H54 (cell line): ENCODE results near the gene PCYT1A.
"Not testable (repeated sequence)": the region's sequence is repeated elsewhere in the genome, so short reads cannot be mapped to it uniquely, and the experiment has no call there.

Experiments
- DNase-seq: peaks from one replicate; pipeline ENCODE4 v3.0.0; 2011; ENCODE audit warnings: low spot score, mixed read lengths; ENCODE audit not compliant: insufficient read length
- FAIRE-seq: peaks from 3 replicates; lab custom pipeline; 2011; peaks lifted over from hg19 to GRCh38; lab: Jason Lieb, UNC
- POLR2A ChIP-seq: IDR thresholded peaks from 2 replicates; pipeline ENCODE4 v1.6.1; 2011; ENCODE audit warnings: low read depth, mild to moderate bottlenecking, low read length

Gene PCYT1A

DNA sequence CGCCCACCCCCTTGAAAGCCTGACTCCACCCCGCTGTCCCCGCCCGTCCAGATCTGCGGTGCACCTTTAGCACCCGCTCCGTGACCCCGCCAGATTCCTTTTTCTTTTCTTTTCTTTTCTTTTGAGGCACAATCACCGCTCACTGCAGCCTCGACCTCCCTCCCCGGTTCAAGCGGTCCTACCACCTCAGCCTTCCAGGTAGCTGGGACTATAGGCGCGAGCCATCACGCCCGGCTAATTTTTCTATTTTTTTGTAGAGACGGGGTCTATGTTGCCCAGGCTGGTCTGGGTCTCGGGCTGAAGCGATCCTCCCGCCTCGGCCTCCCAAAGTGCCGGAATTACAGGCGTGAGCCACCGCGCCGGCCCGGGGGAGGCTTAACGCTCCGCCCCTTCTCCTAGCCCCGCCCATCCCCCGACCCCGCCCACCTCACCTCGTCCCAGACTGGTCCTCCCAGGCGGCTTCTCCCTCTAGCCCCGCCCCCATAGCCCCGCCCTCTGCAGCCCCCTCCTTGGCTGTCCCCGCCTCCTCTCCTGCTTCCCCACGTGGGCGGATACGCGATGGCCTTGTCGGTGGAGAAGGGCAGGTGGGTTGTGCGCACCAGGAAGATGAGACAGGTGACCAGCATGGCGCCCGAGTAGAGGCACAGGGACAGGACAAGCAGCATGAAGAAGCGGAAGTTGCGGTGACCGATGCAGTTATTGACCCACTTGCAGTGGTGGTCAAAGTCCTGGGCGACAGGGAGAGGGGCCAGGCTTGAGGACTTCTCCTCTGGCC lies 79.5 kb downstream of the PCYT1A start:
- no peak for TF ChIP-seq POLR2A
- no peak for DNase-seq

DNA sequence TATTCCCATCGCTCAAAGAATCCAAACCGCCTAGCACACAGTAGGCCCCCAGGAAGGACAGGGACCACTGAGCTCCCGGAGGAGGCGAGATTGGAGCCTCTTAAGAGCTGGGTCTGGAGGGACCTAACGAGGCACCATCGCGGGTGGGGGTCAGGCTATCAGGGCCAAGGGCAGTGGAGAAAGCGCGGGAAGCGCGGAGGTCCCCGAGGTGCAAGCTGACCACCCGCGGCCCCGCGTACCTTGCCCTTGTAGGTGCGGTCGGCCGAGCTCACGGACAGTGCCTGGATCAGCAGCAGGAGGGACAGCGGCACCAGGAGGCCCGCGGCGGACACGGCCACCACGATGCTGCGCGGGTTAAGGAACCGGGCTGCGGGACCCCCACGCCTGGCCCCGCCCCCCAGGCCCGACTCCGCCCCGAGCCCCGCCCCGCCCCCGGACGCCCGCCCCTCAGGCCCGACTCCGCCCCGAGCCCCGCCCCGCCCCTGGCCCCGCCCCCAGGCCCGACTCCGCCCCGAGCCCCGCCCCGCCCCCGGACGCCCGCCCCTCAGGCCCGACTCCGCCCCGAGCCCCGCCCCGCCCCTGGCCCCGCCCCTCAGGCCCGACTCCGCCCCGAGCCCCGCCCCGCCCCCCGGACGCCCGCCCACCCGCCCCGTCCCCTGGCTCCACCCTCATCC lies 80.2 kb downstream of the PCYT1A start:
- TF ChIP-seq POLR2A: no peak
- DNase-seq (no peak), FAIRE-seq (no peak)

More for the DNA sequence above, 79.5 kb downstream of the PCYT1A start:
- FAIRE-seq: no peak

DNA sequence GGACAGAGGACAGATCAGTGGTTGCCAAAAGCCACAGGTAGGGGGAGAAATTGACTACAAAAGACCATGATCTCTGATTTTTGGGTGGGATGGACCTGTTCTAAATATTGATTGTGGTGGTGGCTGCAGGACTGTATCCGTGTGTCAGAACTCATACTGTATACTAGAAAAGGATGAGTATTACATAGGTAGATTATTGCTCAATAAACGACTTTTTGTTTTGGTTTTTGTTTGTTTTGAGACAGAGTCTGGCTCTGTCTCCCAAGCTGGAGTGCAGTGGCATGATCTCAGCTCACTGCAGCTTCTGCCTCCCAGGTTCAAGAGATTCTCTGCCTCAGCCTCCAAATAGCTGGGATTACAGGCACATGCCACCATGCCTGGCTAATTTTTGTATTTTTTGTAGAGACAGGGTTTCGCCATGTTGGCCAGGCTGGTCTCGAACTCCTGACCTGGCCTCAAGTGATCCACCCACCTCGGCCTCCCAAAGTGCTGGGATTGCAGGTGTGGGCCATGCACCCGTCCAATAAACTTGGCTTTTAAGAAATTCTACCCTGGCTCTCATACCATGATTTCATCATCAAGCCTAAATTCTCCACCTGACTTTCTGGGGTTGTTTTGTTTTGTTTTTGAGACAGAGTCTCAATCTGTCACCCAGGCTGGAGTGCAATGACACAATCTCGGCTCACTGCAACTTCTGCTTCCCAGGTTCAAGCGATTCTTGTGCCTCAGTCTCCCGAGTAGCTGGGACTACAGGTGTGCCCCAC lies 81.9 kb downstream of the PCYT1A start:
- not testable (repeated sequence) for FAIRE-seq, DNase-seq

DNA sequence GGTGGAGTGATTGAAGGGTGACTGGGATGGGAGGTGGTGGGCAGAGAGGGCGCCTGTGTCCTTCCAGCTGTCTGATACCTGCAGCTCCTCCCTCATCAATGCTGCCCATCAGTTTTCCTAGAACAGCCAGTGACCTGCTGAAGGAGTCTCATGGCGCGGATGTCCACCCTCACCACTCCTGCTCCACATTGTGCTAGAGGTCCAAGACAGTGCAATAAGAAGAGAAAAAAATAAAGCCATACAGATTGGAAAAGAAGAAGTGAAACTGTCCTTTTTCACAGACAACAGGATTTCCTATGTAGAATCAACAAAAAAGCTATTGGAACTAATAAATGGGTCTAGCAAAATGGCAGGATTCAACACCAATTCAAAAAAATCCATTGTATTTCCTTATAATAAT lies 83.7 kb downstream of the PCYT1A start:
- no peak for TF ChIP-seq POLR2A
- DNase-seq: no peak
- no peak for FAIRE-seq

DNA sequence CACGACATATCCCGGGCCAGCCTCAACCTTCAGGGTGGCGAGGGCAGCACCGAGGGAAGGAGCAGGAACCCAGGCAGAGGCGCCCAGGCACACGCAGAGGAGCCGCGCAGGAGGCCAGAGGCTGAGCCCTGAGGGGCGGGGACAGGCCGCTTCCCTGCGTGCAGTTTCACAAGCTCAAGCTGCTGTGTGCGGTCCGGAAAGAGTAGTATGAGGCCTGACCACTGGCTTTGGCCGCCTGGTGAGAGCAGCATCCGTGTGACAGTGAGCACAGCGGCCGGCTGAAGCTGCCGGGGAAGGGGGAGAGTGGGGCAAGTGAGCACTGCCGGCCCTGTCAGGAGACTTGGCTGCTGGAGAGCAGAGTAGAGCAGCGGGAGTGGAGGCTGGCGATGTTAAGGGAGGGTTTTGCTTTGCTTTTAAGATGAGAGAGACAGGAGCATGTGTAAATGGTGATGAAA lies 85.0 kb downstream of the PCYT1A start:
- no peak for TF ChIP-seq POLR2A
- FAIRE-seq (no peak), DNase-seq (no peak)

DNA sequence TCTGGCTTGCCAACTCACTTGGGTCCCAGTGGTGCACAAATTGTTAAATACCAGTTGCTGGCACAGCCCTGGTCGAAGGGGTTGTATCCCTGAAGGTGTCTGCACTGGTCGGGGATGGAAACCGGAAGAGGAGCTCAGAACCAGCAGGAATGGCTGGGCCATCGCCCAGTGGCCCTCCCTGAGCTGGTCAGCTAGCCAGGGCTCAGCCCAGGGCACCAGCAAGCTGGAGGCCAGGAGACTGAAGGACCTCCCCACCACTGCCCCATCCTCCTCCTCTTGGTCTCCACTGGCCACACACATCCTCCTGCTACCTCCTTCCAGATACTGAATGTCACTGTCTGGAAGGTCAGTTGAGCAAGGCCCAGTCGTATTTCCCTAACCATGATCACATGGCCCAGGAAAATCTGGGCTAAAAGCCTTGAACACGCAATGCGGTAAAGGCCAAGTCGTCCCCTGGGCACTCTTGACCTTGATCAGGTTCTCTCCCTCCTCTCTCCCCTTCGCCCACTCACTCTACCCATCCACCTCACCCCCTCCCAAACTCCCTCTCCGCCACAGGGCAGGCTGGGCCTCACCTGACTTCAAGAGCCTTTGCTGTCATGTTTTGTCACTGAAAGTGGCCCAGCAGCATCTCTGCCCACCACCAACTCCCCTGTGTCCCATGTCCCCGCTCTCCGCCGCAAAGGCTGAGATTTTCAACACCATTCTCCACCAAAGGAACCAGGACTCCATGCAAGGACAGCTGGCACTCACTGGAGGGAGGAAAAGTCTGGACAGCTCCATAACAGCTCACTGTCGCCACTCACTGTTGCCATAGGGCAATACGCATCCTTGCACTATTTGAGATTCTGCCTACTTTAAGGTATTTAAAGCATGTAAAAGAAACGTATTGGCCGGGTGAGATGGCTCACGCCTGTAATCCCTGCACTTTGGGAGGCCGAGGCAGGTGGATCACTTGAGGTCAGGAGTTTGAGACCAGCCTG lies 88.5 kb downstream of the PCYT1A start:
- FAIRE-seq (no peak), DNase-seq (no peak)
- TF ChIP-seq POLR2A: no peak

DNA sequence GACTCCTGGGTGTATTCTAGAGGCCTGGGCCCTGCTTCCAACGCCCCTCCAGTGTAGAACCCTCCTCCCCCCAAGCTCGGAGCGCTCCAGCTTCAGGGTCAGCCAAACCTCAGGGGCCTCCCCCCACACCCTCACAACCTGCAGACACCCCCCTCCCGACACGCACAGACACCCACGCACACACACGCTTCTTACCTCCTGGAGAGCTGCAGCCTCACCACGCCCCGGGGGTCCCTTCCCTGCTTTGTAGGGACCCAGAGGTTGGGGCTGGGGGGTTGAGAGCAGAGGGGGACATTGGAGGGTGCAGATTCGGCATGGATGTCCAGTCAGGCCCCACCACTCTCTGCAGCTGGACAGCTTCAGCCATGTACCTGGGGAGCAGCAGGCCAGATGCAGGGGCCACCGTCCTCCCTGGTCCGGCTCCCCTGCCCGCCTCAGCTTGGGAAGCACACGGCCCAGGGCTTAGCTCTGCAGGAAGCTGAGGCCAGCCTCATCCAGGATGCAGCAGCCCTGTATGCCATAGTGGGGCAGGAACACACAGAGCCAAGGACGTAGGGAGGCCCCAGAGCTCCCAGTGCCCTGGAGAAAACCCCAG lies 89.3 kb downstream of the PCYT1A start:
- FAIRE-seq: no peak

DNA sequence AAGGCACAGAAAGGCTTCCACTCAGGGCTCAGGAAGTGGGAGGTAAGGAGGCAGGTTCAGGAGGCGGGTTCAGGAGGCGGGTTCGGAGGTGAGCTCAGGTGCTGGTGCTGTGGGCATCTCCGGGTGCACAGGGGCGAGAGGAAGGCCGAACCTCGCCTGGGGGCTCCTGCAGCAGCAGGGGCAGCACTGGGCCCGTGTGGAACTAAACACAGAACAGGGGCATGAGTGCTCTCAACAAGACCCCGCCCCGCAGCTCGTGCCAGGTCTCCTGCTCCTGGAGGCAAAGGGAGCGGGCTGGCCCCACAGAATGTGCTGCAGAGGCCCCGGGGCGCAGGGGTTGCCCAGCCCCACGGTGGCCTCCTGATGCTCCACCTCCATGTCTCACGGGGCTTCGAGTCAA lies 90.0 kb downstream of the PCYT1A start:
- no peak for TF ChIP-seq POLR2A

More for the DNA sequence above, 89.3 kb downstream of the PCYT1A start:
- no peak for DNase-seq
- no peak for TF ChIP-seq POLR2A

DNA sequence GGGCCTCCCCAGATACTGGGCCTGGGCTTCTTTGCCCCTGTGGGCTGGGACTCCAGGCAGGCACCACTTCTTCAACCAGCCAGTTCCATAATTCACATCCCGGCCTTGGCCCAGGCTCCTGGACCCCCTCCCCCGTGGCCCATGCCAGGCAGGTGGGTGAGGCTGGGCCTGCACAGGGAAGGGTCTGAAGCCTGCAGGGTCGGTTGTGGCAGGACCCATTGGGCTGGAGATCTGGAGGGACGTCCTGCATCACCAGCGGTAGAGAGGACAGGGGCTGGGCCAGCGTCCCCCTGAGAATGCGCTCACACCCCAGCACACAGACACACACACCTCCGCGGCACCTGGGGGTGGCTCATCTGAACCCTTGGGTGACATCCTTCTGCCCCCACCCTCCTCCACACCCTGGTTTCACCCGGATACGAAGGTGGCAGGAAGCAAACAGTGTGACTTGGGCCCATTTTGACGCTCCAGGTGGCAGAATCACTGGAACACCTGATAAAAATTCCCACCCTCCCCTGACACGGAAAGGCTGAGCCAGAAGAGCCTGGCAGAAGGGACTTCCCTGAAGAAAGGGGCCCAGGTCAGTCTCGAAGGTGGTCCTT lies 91.8 kb downstream of the PCYT1A start:
- FAIRE-seq: no peak
- no peak for TF ChIP-seq POLR2A
- no peak for DNase-seq

More for the DNA sequence above, 90.0 kb downstream of the PCYT1A start:
- FAIRE-seq (no peak), DNase-seq (no peak)

DNA sequence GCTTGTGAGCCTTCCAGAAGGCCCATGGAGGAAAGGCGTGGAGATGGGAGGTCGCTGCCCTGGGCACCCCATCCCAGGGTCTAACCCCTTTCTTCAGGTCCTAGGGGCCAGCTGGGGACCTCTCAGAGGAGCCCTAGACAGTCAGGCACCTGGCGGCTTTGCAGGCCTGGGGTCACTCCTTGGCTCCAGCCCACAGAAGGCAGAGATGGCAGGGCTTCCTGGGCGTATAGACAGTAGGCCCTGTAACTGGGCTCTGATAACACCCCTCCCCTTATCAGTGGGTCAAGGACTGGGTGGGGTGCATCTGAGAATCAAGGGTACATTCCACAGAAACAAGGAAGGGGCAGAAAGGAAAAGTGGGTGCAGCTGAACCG lies 93.0 kb downstream of the PCYT1A start:
- DNase-seq (no peak), FAIRE-seq (no peak)
- no peak for TF ChIP-seq POLR2A

DNA sequence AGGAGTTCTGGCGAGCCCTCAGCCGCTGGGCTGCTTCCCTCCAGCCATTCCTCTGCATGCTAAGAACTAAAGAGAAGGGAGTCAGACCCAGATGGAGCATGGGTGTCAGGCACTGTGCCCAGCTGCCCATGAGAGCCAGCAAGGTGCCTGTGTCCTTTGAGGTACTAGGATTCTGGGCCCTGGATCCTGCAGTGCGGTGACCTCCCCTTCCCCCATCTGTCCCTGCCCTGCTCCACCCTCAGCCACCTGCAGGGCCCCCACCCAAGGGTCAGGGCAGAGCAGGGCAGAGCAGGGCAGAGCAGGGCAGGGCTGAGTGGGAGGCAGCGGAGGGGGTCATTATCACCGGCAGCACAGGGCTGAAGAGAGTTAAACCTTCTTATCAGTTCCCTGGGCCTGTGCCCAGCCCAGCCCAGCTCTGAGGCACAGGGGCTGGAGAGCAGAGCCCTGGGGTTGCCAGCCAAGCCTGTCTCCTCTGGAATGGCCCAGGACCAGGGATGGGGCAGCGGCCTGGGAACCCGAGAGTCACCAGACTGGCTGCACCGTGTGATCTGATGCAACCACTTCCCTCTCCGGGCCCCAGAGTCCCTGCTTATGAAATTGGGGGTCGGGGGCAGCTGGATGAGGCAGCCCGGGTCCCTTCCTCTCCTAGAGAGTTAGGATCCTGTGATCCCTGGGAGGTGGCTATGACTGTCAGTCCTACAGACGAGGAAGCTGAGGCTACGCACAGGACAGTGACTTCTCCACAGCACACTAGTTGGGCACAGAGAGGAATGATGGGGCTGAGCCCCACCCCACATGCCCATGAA lies 93.6 kb downstream of the PCYT1A start:
- TF ChIP-seq POLR2A: no peak
- DNase-seq (no peak), FAIRE-seq (no peak)

DNA sequence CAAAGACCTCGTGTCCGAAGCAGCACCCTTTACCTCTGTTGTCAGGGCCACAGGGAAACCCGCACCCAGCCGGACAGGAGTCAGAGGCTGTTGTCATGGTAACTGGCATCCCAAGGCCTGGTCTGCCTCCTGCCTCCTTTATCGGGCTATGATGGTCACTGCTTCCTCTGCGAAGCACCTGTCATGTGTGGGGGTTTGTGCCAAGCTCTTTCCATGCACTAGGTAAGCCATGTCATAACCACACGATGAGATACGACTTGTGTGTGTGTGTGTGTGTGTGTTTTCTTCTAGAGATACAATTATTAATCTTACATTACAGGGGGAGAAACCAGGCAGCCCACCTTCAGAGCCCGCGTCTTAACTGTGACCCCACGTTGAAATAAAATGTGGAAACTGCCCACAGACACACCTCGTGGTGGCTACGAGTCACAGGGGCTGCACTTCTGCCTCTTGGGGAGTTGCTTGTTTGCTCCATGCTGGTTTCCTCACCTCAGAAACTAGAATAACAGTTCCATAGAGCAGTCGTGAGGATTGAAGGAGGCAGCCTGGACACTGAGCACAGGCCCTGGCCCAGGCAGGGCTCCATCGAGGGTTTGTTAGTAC lies 94.3 kb downstream of the PCYT1A start:
- DNase-seq: no peak
- no peak for FAIRE-seq
- no peak for TF ChIP-seq POLR2A
